Neural progenitor cell (in vitro differentiated cells): ENCODE results near the gene NGB. TPM values are rescaled to one million over a fixed set of nuclear protein-coding genes. Genes with fewer than 3 reads are reported as not detected.

ENCODE experiments used
- DNase-seq: peaks from one replicate; pipeline ENCODE4 v3.0.0-alpha.2; 2016; ENCODE audit warnings: low spot score
- H2AFZ ChIP-seq: fragments of 200-600 bp; sonication (generic); replicated peaks from 2 replicates; pipeline ENCODE4 v1.6.1; 2016; ENCODE audit warnings: antibody characterized with exemption
- H3F3A ChIP-seq: fragments of 200-600 bp; sonication (generic); 2 replicates; pipeline ENCODE4 v1.6.1; 2016; ENCODE audit warnings: antibody characterized with exemption, low read depth
- H3K27ac ChIP-seq: fragments of 200-600 bp; sonication (generic); 2 replicates; pipeline ENCODE4 v1.5.1; 2016; ENCODE audit warnings: mild to moderate bottlenecking
- H3K27me3 ChIP-seq: fragments of 200-600 bp; sonication (generic); 2 replicates; pipeline ENCODE4 v1.6.1; 2016; ENCODE audit warnings: mild to moderate bottlenecking, moderate library complexity
- H3K36me3 ChIP-seq: fragments of 200-600 bp; sonication (generic); 2 replicates; pipeline ENCODE4 v1.5.1; 2016
- H3K4me1 ChIP-seq: fragments of 200-600 bp; sonication (generic); 2 replicates; pipeline ENCODE4 v1.6.1; 2016; ENCODE audit warnings: mixed run types
- H3K4me2 ChIP-seq: fragments of 200-600 bp; sonication (generic); 2 replicates; pipeline ENCODE4 v1.6.1; 2016
- H3K4me3 ChIP-seq: fragments of 200-600 bp; sonication (generic); 2 replicates; pipeline ENCODE4 v1.5.1; 2016
- H3K79me2 ChIP-seq: fragments of 200-600 bp; sonication (generic); 2 replicates; pipeline ENCODE4 v1.6.1; 2016; ENCODE audit warnings: low read depth
- H3K9ac ChIP-seq: fragments of 200-600 bp; sonication (generic); 2 replicates; pipeline ENCODE4 v1.6.1; 2016
- H3K9me3 ChIP-seq: fragments of 200-600 bp; sonication (generic); 2 replicates; pipeline ENCODE4 v1.5.1; 2016; ENCODE audit warnings: low read depth
- H4K20me1 ChIP-seq: fragments of 200-600 bp; sonication (generic); 2 replicates; pipeline ENCODE4 v1.6.1; 2016; ENCODE audit warnings: low read depth
- H3K27ac Mint-ChIP-seq: 3 replicates; pipeline ENCODE4 v1.8.0; 2021; ENCODE audit warnings: mixed read lengths
- H3K27me3 Mint-ChIP-seq: 2 replicates; pipeline ENCODE4 v1.8.0; 2022; ENCODE audit warnings: low read depth, mild to moderate bottlenecking, inconsistent platforms, moderate library complexity, mixed read lengths; ENCODE audit not compliant: insufficient read depth
- H3K36me3 Mint-ChIP-seq: 3 replicates; pipeline ENCODE4 v1.8.0; 2021; ENCODE audit warnings: mixed read lengths
- H3K4me1 Mint-ChIP-seq: 3 replicates; pipeline ENCODE4 v1.8.0; 2021; ENCODE audit warnings: mixed read lengths
- H3K4me3 Mint-ChIP-seq: 3 replicates; pipeline ENCODE4 v1.8.0; 2021; ENCODE audit warnings: mild to moderate bottlenecking, moderate library complexity, mixed read lengths
- H3K9me3 Mint-ChIP-seq: 3 replicates; pipeline ENCODE4 v1.8.0; 2020; ENCODE audit warnings: mixed read lengths
- CTCF ChIP-seq: fragments of 200-600 bp; sonication (generic); IDR thresholded peaks from 2 replicates; pipeline ENCODE4 v1.5.1; 2017; ENCODE audit warnings: antibody characterized with exemption, mild to moderate bottlenecking
- EZH2 ChIP-seq: fragments of 200-600 bp; sonication (generic); IDR thresholded peaks from 2 replicates; pipeline ENCODE4 v1.6.1; 2017; ENCODE audit warnings: antibody characterized with exemption, mild to moderate bottlenecking, moderate library complexity
- EZH2phosphoT487 ChIP-seq: fragments of 200-600 bp; sonication (generic); IDR thresholded peaks from 2 replicates; pipeline ENCODE4 v1.6.1; 2017; ENCODE audit warnings: antibody characterized with exemption
- total RNA-seq: library from RNA; depleted of rRNA; stranded (reverse); fragments of >200 nt; gene quantifications from 2 replicates; pipeline ENCODE4 v1.2.3, GENCODE V29; 2015; ENCODE audit warnings: low replicate concordance

The NGB gene
- total RNA-seq, 1 donor from 2014 or later = not detected

- H3K4me1 Mint-ChIP-seq = peaks cover 37% of the 10 kb centered on the region
- no peaks in the 10 kb centered on the region for H3K9me3 Mint-ChIP-seq
- Histone ChIP-seq H3K4me2 (no peak overlapping the region), H3K9me3 (no peaks in the 10 kb centered on the region), H4K20me1 (peaks cover 16% of the 10 kb centered on the region), H3K4me1 (peaks cover 6% of the 10 kb centered on the region), H3K4me3 (no peak overlapping the region), H3F3A (peaks cover 11% of the 10 kb centered on the region), H3K36me3 (no peaks in the 10 kb centered on the region), H3K79me2 (no peaks in the 10 kb centered on the region), H2AFZ (no peak overlapping the region), H3K27me3 (no peaks in the 10 kb centered on the region), H3K9ac (no peak overlapping the region), H3K27ac (no peak overlapping the region)
- no peak for DNase-seq
- no peak overlapping the region for H3K27ac Mint-ChIP-seq
- peaks cover 21% of the 10 kb centered on the region for H3K36me3 Mint-ChIP-seq
- H3K27me3 Mint-ChIP-seq = peaks cover 4% of the 10 kb centered on the region
- no peak for TF ChIP-seq CTCF
- no peak for TF ChIP-seq EZH2
- TF ChIP-seq EZH2phosphoT487 = no peak
- no peak overlapping the region for H3K4me3 Mint-ChIP-seq
These were observed 8.7 kb upstream of the NGB start for GRCh38 chr14:77279719-77280118.

- Histone ChIP-seq H3K79me2 (no peaks in the 10 kb centered on the region), H3K36me3 (no peaks in the 10 kb centered on the region), H3K27me3 (peaks cover 4% of the 10 kb centered on the region), H3K27ac (no peak overlapping the region), H4K20me1 (peaks cover 16% of the 10 kb centered on the region), H3K4me3 (no peak overlapping the region), H3F3A (peaks cover 11% of the 10 kb centered on the region), H3K9ac (no peak overlapping the region), H3K9me3 (no peaks in the 10 kb centered on the region), H3K4me1 (peaks cover 6% of the 10 kb centered on the region), H2AFZ (no peak overlapping the region), H3K4me2 (no peak overlapping the region)
- Mint-ChIP-seq H3K4me3 (no peak overlapping the region), H3K4me1 (peaks cover 42% of the 10 kb centered on the region), H3K27me3 (peaks cover 6% of the 10 kb centered on the region), H3K27ac (no peak overlapping the region), H3K9me3 (peaks cover 4% of the 10 kb centered on the region), H3K36me3 (peaks cover 15% of the 10 kb centered on the region)
- DNase-seq = no peak
- peak; percentile 12 for TF ChIP-seq CTCF
- TF ChIP-seq EZH2phosphoT487 = no peak
These were observed 7.6 kb upstream of the NGB start for GRCh38 chr14:77278461-77279230.

- no peaks in the 10 kb centered on the region for H3K79me2 ChIP-seq
- H3K4me3 ChIP-seq = no peak overlapping the region
- H3K9me3 ChIP-seq = no peaks in the 10 kb centered on the region
- H3K36me3 ChIP-seq = no peaks in the 10 kb centered on the region
- Mint-ChIP-seq H3K36me3 (peaks cover 14% of the 10 kb centered on the region), H3K27ac (no peak overlapping the region), H3K4me1 (peaks cover 33% of the 10 kb centered on the region), H3K27me3 (peaks cover 15% of the 10 kb centered on the region), H3K4me3 (peak overlapping the region; percentile 57), H3K9me3 (peaks cover 10% of the 10 kb centered on the region)
- H4K20me1 ChIP-seq = peaks cover 16% of the 10 kb centered on the region
- H3K4me1 ChIP-seq = peaks cover 6% of the 10 kb centered on the region
- peaks cover 21% of the 10 kb centered on the region for H3K27me3 ChIP-seq
- no peak overlapping the region for H2AFZ ChIP-seq
- TF ChIP-seq EZH2 (no peak), EZH2phosphoT487 (no peak), CTCF (no peak)
- H3F3A ChIP-seq = peaks cover 11% of the 10 kb centered on the region
- DNase-seq = no peak
- no peak overlapping the region for H3K27ac ChIP-seq
- H3K9ac ChIP-seq = no peak overlapping the region
- no peak overlapping the region for H3K4me2 ChIP-seq
These were observed 6.0 kb upstream of the NGB start for GRCh38 chr14:77276959-77277358.
